PFSK-1 (cell line): ENCODE data around the gene NFAT5.

Source experiments
- FOXP2 ChIP-seq: optimal IDR thresholded peaks from 2 replicates; pipeline ENCODE3; 2011; ENCODE audit warnings: borderline replicate concordance, control low read depth, inconsistent platforms; ENCODE audit not compliant: insufficient read depth; ENCODE audit errors: extremely low read length, extremely low read depth
- POLR2AphosphoS5 ChIP-seq: IDR thresholded peaks from 2 replicates; pipeline ENCODE4 v1.6.1; 2012; ENCODE audit warnings: low read depth, mild to moderate bottlenecking, control low read depth, low read length, moderate library complexity
- SIN3A ChIP-seq: IDR thresholded peaks from 2 replicates; pipeline ENCODE4 v1.6.1; 2012; ENCODE audit warnings: mild to moderate bottlenecking, low read length, moderate library complexity, borderline replicate concordance; ENCODE audit not compliant: insufficient read depth
- TAF1 ChIP-seq: IDR thresholded peaks from 2 replicates; pipeline ENCODE4 v1.6.1; 2012; ENCODE audit warnings: low read length, control low read depth, borderline replicate concordance; ENCODE audit not compliant: insufficient read depth
- TF ChIP-seq, protein P1 (sequence below), 2 experiments: IDR thresholded peaks; 2 replicates each; pipeline versions ENCODE4 v1.6.1 to v1.8.0; 2011 to 2012; ENCODE audit warnings: low read depth in 2 of 2, low read length in 2 of 2, control low read depth in 1 of 2, inconsistent platforms in 1 of 2, mild to moderate bottlenecking in 1 of 2, moderate library complexity in 1 of 2; ENCODE audit not compliant: insufficient read depth in 1 of 2

NFAT5 gene

DNA sequence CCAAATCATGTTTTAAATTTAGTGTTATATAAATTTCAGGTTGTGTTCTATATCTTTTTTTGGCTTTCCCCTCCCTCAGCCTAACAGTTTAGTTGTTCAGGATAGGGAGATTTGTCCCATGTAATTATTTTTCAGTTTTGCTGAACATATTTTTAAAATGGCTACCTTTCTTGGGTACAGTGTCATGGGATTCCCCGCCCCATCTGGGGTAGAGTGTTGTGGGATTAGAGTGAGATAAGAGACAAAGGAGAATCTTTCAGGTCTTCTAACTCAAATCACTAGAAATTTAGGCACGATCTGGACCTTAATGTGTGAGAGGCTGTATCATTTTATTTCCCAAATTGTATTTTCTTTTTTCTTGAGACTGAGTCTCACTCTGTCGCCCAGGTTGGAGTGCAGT is 24.8 kb downstream of the NFAT5 start:
- no peak for TF ChIP-seq TAF1
- no peak for TF ChIP-seq POLR2AphosphoS5
- TF ChIP-seq SIN3A = no peak
- TF ChIP-seq, protein P1, sequence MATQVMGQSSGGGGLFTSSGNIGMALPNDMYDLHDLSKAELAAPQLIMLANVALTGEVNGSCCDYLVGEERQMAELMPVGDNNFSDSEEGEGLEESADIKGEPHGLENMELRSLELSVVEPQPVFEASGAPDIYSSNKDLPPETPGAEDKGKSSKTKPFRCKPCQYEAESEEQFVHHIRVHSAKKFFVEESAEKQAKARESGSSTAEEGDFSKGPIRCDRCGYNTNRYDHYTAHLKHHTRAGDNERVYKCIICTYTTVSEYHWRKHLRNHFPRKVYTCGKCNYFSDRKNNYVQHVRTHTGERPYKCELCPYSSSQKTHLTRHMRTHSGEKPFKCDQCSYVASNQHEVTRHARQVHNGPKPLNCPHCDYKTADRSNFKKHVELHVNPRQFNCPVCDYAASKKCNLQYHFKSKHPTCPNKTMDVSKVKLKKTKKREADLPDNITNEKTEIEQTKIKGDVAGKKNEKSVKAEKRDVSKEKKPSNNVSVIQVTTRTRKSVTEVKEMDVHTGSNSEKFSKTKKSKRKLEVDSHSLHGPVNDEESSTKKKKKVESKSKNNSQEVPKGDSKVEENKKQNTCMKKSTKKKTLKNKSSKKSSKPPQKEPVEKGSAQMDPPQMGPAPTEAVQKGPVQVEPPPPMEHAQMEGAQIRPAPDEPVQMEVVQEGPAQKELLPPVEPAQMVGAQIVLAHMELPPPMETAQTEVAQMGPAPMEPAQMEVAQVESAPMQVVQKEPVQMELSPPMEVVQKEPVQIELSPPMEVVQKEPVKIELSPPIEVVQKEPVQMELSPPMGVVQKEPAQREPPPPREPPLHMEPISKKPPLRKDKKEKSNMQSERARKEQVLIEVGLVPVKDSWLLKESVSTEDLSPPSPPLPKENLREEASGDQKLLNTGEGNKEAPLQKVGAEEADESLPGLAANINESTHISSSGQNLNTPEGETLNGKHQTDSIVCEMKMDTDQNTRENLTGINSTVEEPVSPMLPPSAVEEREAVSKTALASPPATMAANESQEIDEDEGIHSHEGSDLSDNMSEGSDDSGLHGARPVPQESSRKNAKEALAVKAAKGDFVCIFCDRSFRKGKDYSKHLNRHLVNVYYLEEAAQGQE (IDR thresholded peaks at IDR 0.05; ENCODE audit: insufficient read depth in 1 of 2, low read depth in 2 of 2, low read length in 2 of 2) = no peak

DNA sequence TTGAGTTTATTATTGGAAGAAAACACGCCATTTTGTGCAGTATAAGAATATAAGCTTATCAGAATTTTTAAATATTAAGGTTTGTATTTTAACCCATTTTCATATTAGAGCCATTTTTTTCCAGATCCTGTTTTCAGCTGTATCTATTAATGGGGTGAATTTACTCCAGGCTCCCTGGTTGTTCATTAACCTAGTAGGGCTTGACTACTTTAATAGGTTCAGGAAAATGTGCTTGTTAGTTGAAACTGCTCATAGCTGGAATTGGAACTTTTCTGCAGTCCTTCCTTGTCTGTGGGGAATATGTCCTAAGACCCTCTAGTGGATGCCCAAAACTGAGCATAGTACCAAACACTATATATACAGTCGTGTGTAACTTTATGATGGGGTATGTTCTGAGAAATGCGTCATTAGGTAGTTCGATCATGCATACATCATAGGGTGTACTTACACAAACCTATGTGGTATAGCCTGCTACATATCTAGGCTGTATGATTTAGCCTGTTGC is 28.0 kb downstream of the NFAT5 start:
- no peak for TF ChIP-seq SIN3A
- TF ChIP-seq, protein P1 (IDR thresholded peaks at IDR 0.05; ENCODE audit: insufficient read depth in 1 of 2, low read depth in 2 of 2, low read length in 2 of 2) = no peak
- TF ChIP-seq FOXP2 = no peak

DNA sequence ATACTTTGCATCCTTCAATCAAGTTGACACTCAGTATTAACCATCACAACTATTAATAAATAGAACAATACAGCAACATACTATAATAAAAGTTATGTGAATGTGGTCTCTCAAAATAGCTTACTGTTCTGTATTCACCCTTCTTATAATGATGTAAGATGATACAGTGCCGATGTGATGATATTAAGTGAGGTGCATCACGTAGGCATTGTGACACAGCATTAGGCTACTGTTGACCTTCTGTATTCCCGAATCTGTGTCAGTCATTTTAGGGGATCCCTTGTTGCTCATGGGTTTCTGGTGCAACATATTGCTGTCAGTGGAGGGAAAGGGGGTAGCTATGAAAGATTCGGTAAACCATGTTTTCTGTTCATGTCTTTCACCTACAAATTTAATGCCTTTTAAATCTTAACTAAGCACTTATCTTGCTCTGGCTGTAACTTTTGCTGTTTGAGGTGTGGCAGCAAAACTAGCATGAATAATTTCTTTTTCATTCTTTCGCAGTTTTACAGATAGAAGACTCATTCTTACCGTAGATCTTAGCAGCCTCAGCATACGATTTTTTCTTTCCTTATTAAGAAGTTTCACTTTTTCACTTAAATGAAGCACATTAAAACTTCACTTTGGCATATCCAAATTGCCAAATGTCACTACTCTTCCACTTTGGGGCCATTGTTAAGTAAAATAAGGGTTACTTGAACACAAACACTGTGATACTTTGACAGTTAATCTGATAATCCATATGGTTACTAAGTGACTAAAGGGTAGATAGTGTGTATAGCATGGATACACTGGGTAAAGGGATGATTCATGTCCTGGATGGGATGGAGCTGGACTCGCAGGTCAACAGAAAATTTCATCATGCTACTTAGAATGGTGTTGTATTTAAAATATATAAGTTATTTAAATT is 29.6 kb downstream of the NFAT5 start:
- no peak for TF ChIP-seq TAF1

DNA sequence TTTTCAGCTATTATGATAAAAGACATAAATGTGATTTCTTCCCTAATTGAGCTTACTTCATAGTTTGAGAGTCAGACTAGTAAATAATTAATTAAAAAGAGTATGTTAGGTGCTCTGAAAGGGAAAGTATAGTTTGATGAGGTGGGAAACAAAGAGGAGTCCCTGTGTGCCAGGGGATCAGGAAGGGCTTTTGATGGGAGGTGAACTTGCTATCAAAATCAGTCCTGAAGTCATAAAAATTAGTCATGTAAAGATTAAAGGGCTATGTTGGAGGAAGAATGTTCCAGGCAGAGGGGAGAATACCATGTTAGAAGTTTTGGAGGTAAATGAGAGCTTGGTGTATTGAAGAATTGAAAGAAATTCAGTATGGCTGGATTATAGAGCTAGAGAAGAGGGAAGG is 31.0 kb downstream of the NFAT5 start:
- TF ChIP-seq, protein P1 (IDR thresholded peaks at IDR 0.05; ENCODE audit: insufficient read depth in 1 of 2, low read depth in 2 of 2, low read length in 2 of 2) = no peak

DNA sequence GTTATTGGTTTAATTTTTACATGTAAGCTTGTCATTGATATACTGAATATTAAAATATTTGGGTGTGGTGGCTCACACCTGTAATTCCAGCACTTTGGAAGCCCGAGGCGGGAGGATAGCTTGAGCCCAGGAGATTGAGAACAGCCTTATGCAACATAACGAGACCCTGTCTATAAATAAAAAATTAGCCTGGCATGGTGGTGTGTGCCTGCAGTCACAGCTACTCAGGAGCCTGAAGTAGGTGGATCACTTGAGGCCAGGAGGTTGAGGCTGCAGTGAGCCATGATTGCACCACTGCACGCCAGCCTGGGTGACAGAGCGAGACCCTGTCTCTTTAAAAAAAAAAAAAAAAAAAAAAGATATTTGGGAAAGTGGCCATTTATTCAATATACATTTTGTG is 32.3 kb downstream of the NFAT5 start:
- TF ChIP-seq POLR2AphosphoS5 (no peak), TAF1 (no peak), FOXP2 (no peak), SIN3A (no peak)
- TF ChIP-seq, protein P1 (IDR thresholded peaks at IDR 0.05; ENCODE audit: insufficient read depth in 1 of 2, low read depth in 2 of 2, low read length in 2 of 2) = no peak
